Retinal pigment epithelial cell (primary cell): Measurements from ENCODE around the gene GCN1.

ENCODE experiments used
- DNase-seq: peaks from one replicate; pipeline ENCODE4 v3.0.0-alpha.2; 2010; ENCODE audit warnings: low read depth
- H3K4me3 ChIP-seq: 2 replicates; pipeline ENCODE4 v1.5.1; 2011; ENCODE audit warnings: mild to moderate bottlenecking, low read length, control low read depth, moderate library complexity
- CTCF ChIP-seq: conservative IDR thresholded peaks from 2 replicates; pipeline ENCODE4 v1.5.1; 2011; ENCODE audit warnings: low read depth, low read length, control low read depth, inconsistent platforms

Gene GCN1

GRCh38 chr12:120228041-120228290 is 33.5 kb upstream of the GCN1 start:
- no peak overlapping the region for H3K4me3 ChIP-seq
- TF ChIP-seq CTCF = no peak
- DNase-seq = no peak

- DNase-seq = no peak
- no peak for TF ChIP-seq CTCF
- no peak overlapping the region for H3K4me3 ChIP-seq
Observed at GRCh38 chr12:120227233-120228040, 32.9 kb upstream of the GCN1 start.

- no peak for TF ChIP-seq CTCF
Observed at GRCh38 chr12:120225852-120226640, 31.5 kb upstream of the GCN1 start.

GRCh38 chr12:120225200-120225558 is 30.7 kb upstream of the GCN1 start:
- peak overlapping the region; percentile 29 for H3K4me3 ChIP-seq
- TF ChIP-seq CTCF = no peak
- no peak for DNase-seq

More at GRCh38 chr12:120225852-120226640, 31.5 kb upstream of the GCN1 start:
- DNase-seq = no peak
- no peak overlapping the region for H3K4me3 ChIP-seq

- no peak for DNase-seq
- peak overlapping the region; percentile 29 for H3K4me3 ChIP-seq
- no peak for TF ChIP-seq CTCF
Observed at GRCh38 chr12:120224304-120225199, 30.0 kb upstream of the GCN1 start.

GRCh38 chr12:120223458-120224303 is 29.2 kb upstream of the GCN1 start:
- DNase-seq = no peak
- no peak for TF ChIP-seq CTCF
- no peak overlapping the region for H3K4me3 ChIP-seq
